ENCODE measurements around the gene HMG20B.

HMG20B gene

DNA sequence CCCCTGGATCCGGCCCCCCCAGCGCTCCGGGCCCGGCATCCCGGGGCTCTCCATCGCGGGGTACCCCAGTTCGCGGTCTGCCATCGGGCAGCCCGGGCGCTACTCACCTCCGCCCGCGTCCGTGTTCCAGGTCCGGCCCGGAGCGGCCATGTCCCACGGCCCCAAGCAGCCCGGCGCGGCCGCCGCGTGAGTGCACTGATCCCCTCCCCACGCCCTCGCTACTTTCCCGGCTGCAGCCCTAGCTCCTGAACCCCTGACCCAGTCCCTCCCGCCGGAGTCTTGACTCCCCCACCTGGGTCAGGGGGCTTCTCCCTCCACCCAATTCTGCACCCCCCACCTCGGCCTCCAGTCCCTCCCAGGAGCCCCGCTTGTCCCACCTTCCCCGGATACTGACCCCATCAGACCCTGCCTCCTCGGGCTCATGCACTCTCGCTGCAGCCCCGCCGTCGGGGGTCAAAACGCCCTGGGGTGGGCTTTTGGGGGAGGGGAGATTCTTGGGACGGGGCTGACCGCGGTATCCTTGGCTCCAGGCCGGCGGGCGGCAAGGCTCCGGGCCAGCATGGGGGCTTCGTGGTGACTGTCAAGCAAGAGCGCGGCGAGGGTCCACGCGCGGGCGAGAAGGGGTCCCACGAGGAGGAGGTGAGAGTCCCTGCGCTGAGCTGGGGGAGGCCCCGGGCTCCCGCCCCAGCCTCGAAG, 566 bp downstream of the HMG20B start:
- peak overlapping the region; percentile 93 for H3K4me3 ChIP-seq (ENCODE audit: low read depth, low read length)
- TF ChIP-seq, protein P1, sequence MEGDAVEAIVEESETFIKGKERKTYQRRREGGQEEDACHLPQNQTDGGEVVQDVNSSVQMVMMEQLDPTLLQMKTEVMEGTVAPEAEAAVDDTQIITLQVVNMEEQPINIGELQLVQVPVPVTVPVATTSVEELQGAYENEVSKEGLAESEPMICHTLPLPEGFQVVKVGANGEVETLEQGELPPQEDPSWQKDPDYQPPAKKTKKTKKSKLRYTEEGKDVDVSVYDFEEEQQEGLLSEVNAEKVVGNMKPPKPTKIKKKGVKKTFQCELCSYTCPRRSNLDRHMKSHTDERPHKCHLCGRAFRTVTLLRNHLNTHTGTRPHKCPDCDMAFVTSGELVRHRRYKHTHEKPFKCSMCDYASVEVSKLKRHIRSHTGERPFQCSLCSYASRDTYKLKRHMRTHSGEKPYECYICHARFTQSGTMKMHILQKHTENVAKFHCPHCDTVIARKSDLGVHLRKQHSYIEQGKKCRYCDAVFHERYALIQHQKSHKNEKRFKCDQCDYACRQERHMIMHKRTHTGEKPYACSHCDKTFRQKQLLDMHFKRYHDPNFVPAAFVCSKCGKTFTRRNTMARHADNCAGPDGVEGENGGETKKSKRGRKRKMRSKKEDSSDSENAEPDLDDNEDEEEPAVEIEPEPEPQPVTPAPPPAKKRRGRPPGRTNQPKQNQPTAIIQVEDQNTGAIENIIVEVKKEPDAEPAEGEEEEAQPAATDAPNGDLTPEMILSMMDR (IDR thresholded peaks at IDR 0.05; ENCODE audit: borderline replicate concordance, insufficient read depth, low read depth, low read length) = no peak

DNA sequence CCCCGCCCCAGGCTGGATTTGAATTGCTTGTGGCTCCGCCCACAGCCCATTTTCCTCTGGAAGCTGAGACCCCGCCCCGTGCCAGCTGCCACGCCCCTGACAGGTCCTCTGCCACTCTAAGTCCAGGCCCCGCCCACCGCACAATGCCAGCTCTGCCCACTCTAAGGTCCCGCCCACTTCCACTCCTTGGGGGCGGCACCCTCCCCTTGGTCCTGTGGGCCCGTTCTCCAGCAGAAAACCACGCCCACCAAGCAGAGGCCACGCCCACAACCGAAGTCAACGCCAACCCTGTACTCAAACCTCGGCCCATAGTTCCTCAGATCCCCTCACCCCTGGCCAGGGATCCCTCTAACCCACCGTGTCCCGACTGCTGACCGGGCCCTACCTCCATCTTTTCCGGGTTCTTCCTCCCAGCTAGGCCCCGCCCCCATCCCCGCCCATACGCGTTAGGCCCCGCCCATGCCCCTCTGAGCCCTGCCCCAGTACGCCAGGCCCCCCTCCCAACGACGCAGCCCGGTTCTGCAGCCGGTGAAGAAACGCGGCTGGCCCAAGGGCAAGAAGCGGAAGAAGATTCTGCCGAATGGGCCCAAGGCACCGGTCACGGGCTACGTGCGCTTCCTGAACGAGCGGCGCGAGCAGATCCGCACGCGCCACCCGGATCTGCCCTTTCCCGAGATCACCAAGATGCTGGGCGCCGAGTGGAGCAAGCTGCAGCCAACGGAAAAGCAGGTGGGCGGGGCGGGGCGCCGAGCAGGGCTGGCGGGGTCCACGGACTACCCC, 1.3 kb downstream of the HMG20B start:
- TF ChIP-seq, protein P1 (IDR thresholded peaks at IDR 0.05; ENCODE audit: borderline replicate concordance, insufficient read depth, low read depth, low read length) = no peak
- H3K4me3 ChIP-seq (ENCODE audit: low read depth, low read length) = peak overlapping the region; percentile 93

GRCh38 chr19:3575260-3575741, 2.6 kb downstream of the HMG20B start:
- TF ChIP-seq, protein P1 (IDR thresholded peaks at IDR 0.05; ENCODE audit: borderline replicate concordance, insufficient read depth, low read depth, low read length) = peak; percentile 41; the same call in 1 of the 2 replicates

GRCh38 chr19:3575949-3576673, 3.4 kb downstream of the HMG20B start:
- TF ChIP-seq, protein P1 (IDR thresholded peaks at IDR 0.05; ENCODE audit: borderline replicate concordance, insufficient read depth, low read depth, low read length) = no peak
- no peak overlapping the region for H3K4me3 ChIP-seq (ENCODE audit: low read depth, low read length)

More at GRCh38 chr19:3575260-3575741, 2.6 kb downstream of the HMG20B start:
- H3K4me3 ChIP-seq (ENCODE audit: low read depth, low read length) = no peak overlapping the region

DNA sequence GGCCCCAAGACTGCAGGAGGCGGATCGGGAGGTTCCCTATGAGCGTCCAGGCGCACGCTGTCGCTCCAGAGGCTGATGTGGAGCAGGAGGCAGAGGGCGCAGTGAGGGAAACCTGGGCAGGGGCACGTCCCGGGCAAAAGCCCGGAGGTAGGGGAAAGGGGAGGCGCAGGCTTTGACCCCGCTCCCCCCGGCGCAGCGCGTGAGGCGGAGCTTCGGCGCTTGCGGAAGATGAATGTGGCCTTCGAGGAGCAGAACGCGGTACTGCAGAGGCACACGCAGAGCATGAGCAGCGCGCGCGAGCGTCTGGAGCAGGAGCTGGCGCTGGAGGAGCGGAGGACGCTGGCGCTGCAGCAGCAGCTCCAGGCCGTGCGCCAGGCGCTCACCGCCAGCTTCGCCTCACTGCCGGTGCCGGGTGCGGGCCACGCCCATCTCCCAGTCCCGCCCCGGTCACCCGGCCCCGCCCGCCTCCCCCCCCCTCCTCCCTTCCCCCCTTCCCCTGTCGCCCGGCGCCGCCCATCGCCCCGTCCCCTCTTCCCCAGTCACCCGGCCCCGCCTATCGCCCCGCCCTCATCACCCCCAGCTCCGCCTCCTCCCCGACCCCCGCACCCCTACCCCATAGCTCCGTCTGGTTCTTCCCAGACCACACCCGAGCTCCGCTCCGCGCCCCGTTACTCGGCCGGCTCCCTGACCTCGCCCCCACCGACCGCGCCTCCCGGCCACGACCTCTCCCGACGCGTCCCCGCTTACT, 4.1 kb downstream of the HMG20B start:
- no peak overlapping the region for H3K4me3 ChIP-seq (ENCODE audit: low read depth, low read length)

More for the DNA sequence above, 4.1 kb downstream of the HMG20B start:
- TF ChIP-seq, protein P1 (IDR thresholded peaks at IDR 0.05; ENCODE audit: borderline replicate concordance, insufficient read depth, low read depth, low read length) = no peak

Data from GM12875 (cell line).